ENCODE data around the gene CSNK1A1. TPM values are rescaled to one million over a fixed set of nuclear protein-coding genes. Genes with fewer than 3 reads are reported as not detected.
A peak's percentile ranks its signal among the peaks of the same experiment; 100 is the strongest.

CSNK1A1 gene
- total RNA-seq, 1 donor from 2014 or later = 335 TPM

- no peaks in the 10 kb centered on the region for H3K27me3 ChIP-seq
- H2AFZ ChIP-seq (replicated peaks) = no peak overlapping the region
- H3K4me3 ChIP-seq = no peak overlapping the region
- no peaks in the 10 kb centered on the region for H3K9me3 Mint-ChIP-seq
- DNase-seq (ENCODE audit: low spot score) = no peak
- H3K27ac ChIP-seq = peak overlapping the region; percentile 67
- peaks cover 29% of the 10 kb centered on the region for H3F3A ChIP-seq (ENCODE audit: low read depth)
- H3K36me3 Mint-ChIP-seq = peaks cover 23% of the 10 kb centered on the region
- no peaks in the 10 kb centered on the region for H3K9me3 ChIP-seq (ENCODE audit: low read depth)
- H3K4me2 ChIP-seq = no peak overlapping the region
- H3K4me1 ChIP-seq = peaks cover 13% of the 10 kb centered on the region
- no peak overlapping the region for H3K4me3 Mint-ChIP-seq
- no peak for TF ChIP-seq EZH2 (IDR thresholded peaks at IDR 0.05)
- TF ChIP-seq EZH2phosphoT487 (IDR thresholded peaks at IDR 0.05) = no peak
- no peak for TF ChIP-seq CTCF (IDR thresholded peaks at IDR 0.05)
- H4K20me1 ChIP-seq (ENCODE audit: low read depth) = peaks cover 100% of the 10 kb centered on the region
- H3K27ac Mint-ChIP-seq = no peak overlapping the region
- H3K27me3 Mint-ChIP-seq (ENCODE audit: insufficient read depth, low read depth) = peaks cover 4% of the 10 kb centered on the region
- peaks cover 15% of the 10 kb centered on the region for H3K4me1 Mint-ChIP-seq
- H3K9ac ChIP-seq = no peak overlapping the region
- peaks cover 31% of the 10 kb centered on the region for H3K36me3 ChIP-seq
- peaks cover 100% of the 10 kb centered on the region for H3K79me2 ChIP-seq (ENCODE audit: low read depth)
These were observed 29.2 kb downstream of the CSNK1A1 start for GRCh38 chr5:149521739-149522685.

GRCh38 chr5:149519601-149520000 is 31.6 kb downstream of the CSNK1A1 start:
- Histone ChIP-seq H3K79me2 (ENCODE audit: low read depth) (peaks cover 100% of the 10 kb centered on the region), H3K27ac (no peak overlapping the region), H3F3A (ENCODE audit: low read depth) (peaks cover 27% of the 10 kb centered on the region), H3K4me3 (no peak overlapping the region), H4K20me1 (ENCODE audit: low read depth) (peaks cover 99% of the 10 kb centered on the region), H2AFZ (replicated peaks) (no peak overlapping the region), H3K4me2 (no peak overlapping the region), H3K9me3 (ENCODE audit: low read depth) (no peaks in the 10 kb centered on the region), H3K9ac (no peak overlapping the region), H3K27me3 (no peaks in the 10 kb centered on the region), H3K36me3 (peaks cover 35% of the 10 kb centered on the region), H3K4me1 (peaks cover 13% of the 10 kb centered on the region)
- Mint-ChIP-seq H3K9me3 (no peaks in the 10 kb centered on the region), H3K36me3 (peaks cover 28% of the 10 kb centered on the region), H3K4me1 (peaks cover 20% of the 10 kb centered on the region), H3K4me3 (no peak overlapping the region), H3K27me3 (ENCODE audit: insufficient read depth, low read depth) (peaks cover 4% of the 10 kb centered on the region), H3K27ac (no peak overlapping the region)
- DNase-seq (ENCODE audit: low spot score) = no peak
- TF ChIP-seq EZH2phosphoT487 (IDR thresholded peaks at IDR 0.05) (no peak), EZH2 (IDR thresholded peaks at IDR 0.05) (no peak), CTCF (IDR thresholded peaks at IDR 0.05) (no peak)

- peaks cover 100% of the 10 kb centered on the region for H3K79me2 ChIP-seq (ENCODE audit: low read depth)
- H3K4me1 Mint-ChIP-seq = peaks cover 20% of the 10 kb centered on the region
- DNase-seq (ENCODE audit: low spot score) = no peak
- peaks cover 4% of the 10 kb centered on the region for H3K27me3 Mint-ChIP-seq (ENCODE audit: insufficient read depth, low read depth)
- H2AFZ ChIP-seq (replicated peaks) = no peak overlapping the region
- no peaks in the 10 kb centered on the region for H3K9me3 Mint-ChIP-seq
- no peak overlapping the region for H3K9ac ChIP-seq
- no peak overlapping the region for H3K27ac Mint-ChIP-seq
- H3K4me1 ChIP-seq = peaks cover 13% of the 10 kb centered on the region
- no peak overlapping the region for H3K4me3 ChIP-seq
- H3K4me3 Mint-ChIP-seq = no peak overlapping the region
- peaks cover 30% of the 10 kb centered on the region for H3K36me3 ChIP-seq
- no peaks in the 10 kb centered on the region for H3K27me3 ChIP-seq
- no peak for TF ChIP-seq EZH2 (IDR thresholded peaks at IDR 0.05)
- TF ChIP-seq EZH2phosphoT487 (IDR thresholded peaks at IDR 0.05) = no peak
- TF ChIP-seq CTCF (IDR thresholded peaks at IDR 0.05) = no peak
- H3K36me3 Mint-ChIP-seq = peaks cover 23% of the 10 kb centered on the region
- H3K4me2 ChIP-seq = no peak overlapping the region
- H3K27ac ChIP-seq = no peak overlapping the region
- peaks cover 20% of the 10 kb centered on the region for H3F3A ChIP-seq (ENCODE audit: low read depth)
- peaks cover 99% of the 10 kb centered on the region for H4K20me1 ChIP-seq (ENCODE audit: low read depth)
- H3K9me3 ChIP-seq (ENCODE audit: low read depth) = no peaks in the 10 kb centered on the region
These were observed 32.6 kb downstream of the CSNK1A1 start for GRCh38 chr5:149518620-149519019.
